Transverse colon (tissue), 4 donors: ENCODE data around the gene GARIN5B. TPM values are rescaled to one million over a fixed set of nuclear protein-coding genes. Genes with fewer than 3 reads are reported as not detected.

Source experiments
- DNase-seq: peaks from one replicate; pipeline ENCODE4 v3.0.0-alpha.2; 2019
- H3K27ac ChIP-seq, 4 donors: fragments of 200-600 bp; sonication (generic); 2 replicates each; pipeline ENCODE4 v1.5.1; 2016 to 2018; ENCODE audit warnings: inconsistent platforms in 4 of 4
- H3K27me3 ChIP-seq: fragments of 200-600 bp; sonication (generic); 2 replicates; pipeline ENCODE4 v1.5.1; 2017; ENCODE audit warnings: inconsistent platforms
- H3K36me3 ChIP-seq, 4 donors: fragments of 200-600 bp; sonication (generic); 2 replicates each; pipeline ENCODE4 v1.5.1; 2017 to 2019; ENCODE audit warnings: inconsistent platforms in 4 of 4
- H3K4me1 ChIP-seq, 4 donors: fragments of 200-600 bp; sonication (generic); 2 replicates each; pipeline ENCODE4 v1.5.1; 2017 to 2020; ENCODE audit warnings: inconsistent platforms in 4 of 4
- H3K4me3 ChIP-seq, 4 donors: fragments of 200-600 bp; sonication (generic); 1 replicate in 1 of 4; 2 replicates in 3 of 4; pipeline versions ENCODE4 v1.5.1 to v1.6.1; 2017 to 2019; ENCODE audit warnings: inconsistent platforms in 4 of 4
- H3K9me3 ChIP-seq, 2 donors: fragments of 200-600 bp; sonication (generic); 2 replicates each; pipeline ENCODE4 v1.5.1; 2017 to 2019; ENCODE audit warnings: inconsistent platforms in 2 of 2
- CTCF ChIP-seq, 5 experiments: fragments of 200-600 bp in 3 of 5; fragments of 450-650 bp in 2 of 5; sonication (generic) in 3 of 5; IDR thresholded peaks; 1 replicate in 2 of 5; 2 replicates in 3 of 5; pipeline ENCODE4 v1.5.1; 2016 to 2017; ENCODE audit warnings: antibody characterized with exemption in 5 of 5, inconsistent platforms in 3 of 5, mild to moderate bottlenecking in 2 of 5, moderate library complexity in 1 of 5
- EP300 ChIP-seq: sonication (generic); formaldehyde crosslinking; IDR thresholded peaks from one replicate; pipeline ENCODE4 v1.6.1; 2017; ENCODE audit warnings: antibody characterized with exemption, low read depth
- POLR2A ChIP-seq: fragments of 450-650 bp; IDR thresholded peaks from one replicate; pipeline ENCODE4 v1.6.1; 2016; ENCODE audit warnings: antibody characterized with exemption, mild to moderate bottlenecking, moderate library complexity
- POLR2AphosphoS5 ChIP-seq, 3 donors: sonication (generic); formaldehyde crosslinking; IDR thresholded peaks; one replicate each; pipeline ENCODE4 v1.6.1; 2016; ENCODE audit warnings: antibody characterized with exemption in 3 of 3
- WGBS, 2 donors: methylation state at CpG; one replicate each; pipeline ENCODE4 v1.1.5; 2018; ENCODE audit warnings: low coverage in 1 of 2; 5-methylcytosine and 5-hydroxymethylcytosine counted together
- in situ Hi-C, 4 donors: fragments of 200-750 bp; cut with MboI; loops; one replicate each; pipeline versions ENCODE4 v1.15.0 to v1.15.1; 2017; ENCODE audit warnings: low sequenced_read_pairs in 3 of 4, low pct_ligation_motif_present in 1 of 4, low pct_unique_long_range_greater_than_20kb in 1 of 4
- intact Hi-C: fragments of 100-400 bp; cut with DNase I; formaldehyde crosslinking; loops from one replicate; pipeline ENCODE4 v1.15.1; 2023; ENCODE audit warnings: low total_unique reads
- total RNA-seq, 4 donors: library from RNA; depleted of rRNA; stranded (reverse); fragments of >200 nt; gene quantifications; one replicate each; pipeline ENCODE4 v1.1.0, GENCODE V29; 2016

The GARIN5B gene
- total RNA-seq, 4 donors from 2014 or later: not detected

- Histone ChIP-seq H3K4me3 (no peak overlapping the region), H3K9me3 (no peaks in the 10 kb centered on the region), H3K4me1 (peaks cover 17 to 39% (median 19%) of the 10 kb centered on the region in 4 donors), H3K27ac (no peak overlapping the region), H3K27me3 (peaks cover 63% of the 10 kb centered on the region), H3K36me3 (no peaks in the 10 kb centered on the region)
- TF ChIP-seq EP300: no peak
- no peak for TF ChIP-seq POLR2AphosphoS5 (IDR thresholded peaks at IDR 0.05)
- no peak for TF ChIP-seq CTCF (IDR thresholded peaks at IDR 0.05)
- TF ChIP-seq POLR2A: no peak
- no peak for DNase-seq
- intact Hi-C loops (no loop called here), in situ Hi-C loops (no loop called here)
- WGBS, 2 donors: 56 to 69% methylated on average over 13 to 24 of the region's 25 CpGs
Observed at GRCh38 chr19:55352549-55353145, 10.4 kb downstream of the GARIN5B start.

GRCh38 chr19:55352040-55352439, 11.0 kb downstream of the GARIN5B start:
- no peak for TF ChIP-seq CTCF (IDR thresholded peaks at IDR 0.05)
- TF ChIP-seq POLR2AphosphoS5 (IDR thresholded peaks at IDR 0.05): no peak
- no peak for TF ChIP-seq POLR2A
- TF ChIP-seq EP300: no peak
- no peak overlapping the region for H3K27ac ChIP-seq
- peaks cover 60% of the 10 kb centered on the region for H3K27me3 ChIP-seq
- DNase-seq: no peak
- peaks cover 0 to 3% (median 0%) of the 10 kb centered on the region in 4 donors for H3K36me3 ChIP-seq
- H3K4me3 ChIP-seq: no peak overlapping the region
- in situ Hi-C loops (no loop called here), intact Hi-C loops (no loop called here)
- no peaks in the 10 kb centered on the region for H3K9me3 ChIP-seq
- WGBS, 2 donors: 85% methylated on average over 6 of the region's 6 CpGs; no CpG with 5 or more reads in 1 of the 2 donors
- H3K4me1 ChIP-seq: peaks cover 17 to 39% (median 19%) of the 10 kb centered on the region in 4 donors

GRCh38 chr19:55350620-55351315, 12.3 kb downstream of the GARIN5B start:
- H3K27ac ChIP-seq: no peak overlapping the region
- peaks cover 0 to 4% (median 0%) of the 10 kb centered on the region in 4 donors for H3K36me3 ChIP-seq
- H3K4me1 ChIP-seq: peaks cover 17 to 44% (median 23%) of the 10 kb centered on the region in 4 donors
- TF ChIP-seq POLR2AphosphoS5 (IDR thresholded peaks at IDR 0.05): no peak
- TF ChIP-seq CTCF (IDR thresholded peaks at IDR 0.05): no peak
- TF ChIP-seq EP300: no peak
- no peak for TF ChIP-seq POLR2A
- H3K9me3 ChIP-seq: no peaks in the 10 kb centered on the region
- no peak overlapping the region for H3K4me3 ChIP-seq
- no peak for DNase-seq
- WGBS, 2 donors: 53 to 55% methylated on average over 5 to 11 of the region's 11 CpGs
- H3K27me3 ChIP-seq: peaks cover 47% of the 10 kb centered on the region
- intact Hi-C loops (no loop called here), in situ Hi-C loops (no loop called here)

GRCh38 chr19:55348317-55349034, 14.6 kb downstream of the GARIN5B start:
- Histone ChIP-seq H3K4me1 (peaks cover 4 to 27% (median 17%) of the 10 kb centered on the region in 4 donors), H3K27ac (no peak overlapping the region), H3K9me3 (no peaks in the 10 kb centered on the region), H3K27me3 (peaks cover 24% of the 10 kb centered on the region), H3K36me3 (peaks cover 0 to 4% (median 0%) of the 10 kb centered on the region in 4 donors), H3K4me3 (no peak overlapping the region)
- in situ Hi-C loops (no loop called here), intact Hi-C loops (no loop called here)
- TF ChIP-seq CTCF (IDR thresholded peaks at IDR 0.05) (no peak), POLR2AphosphoS5 (IDR thresholded peaks at IDR 0.05) (no peak), EP300 (no peak), POLR2A (no peak)
- 74% methylated on average over 22 of the region's 22 CpGs; no CpG with 5 or more reads in 1 of the 2 donors for WGBS, 2 donors
- DNase-seq: no peak
